GM19467 (cell line): ENCODE data around the gene TRAPPC1.

Source experiments
- ATAC-seq: cut with Tn5 transposase; IDR thresholded peaks from one replicate; pipeline ENCODE4 v1.9.1; 2021; ENCODE audit warnings: mild to moderate bottlenecking, moderate library complexity; ENCODE audit not compliant: unreplicated experiment

Gene TRAPPC1

GRCh38 chr17:7903154-7904103 is 28.3 kb downstream of the TRAPPC1 start:
- ATAC-seq = no peak

DNA sequence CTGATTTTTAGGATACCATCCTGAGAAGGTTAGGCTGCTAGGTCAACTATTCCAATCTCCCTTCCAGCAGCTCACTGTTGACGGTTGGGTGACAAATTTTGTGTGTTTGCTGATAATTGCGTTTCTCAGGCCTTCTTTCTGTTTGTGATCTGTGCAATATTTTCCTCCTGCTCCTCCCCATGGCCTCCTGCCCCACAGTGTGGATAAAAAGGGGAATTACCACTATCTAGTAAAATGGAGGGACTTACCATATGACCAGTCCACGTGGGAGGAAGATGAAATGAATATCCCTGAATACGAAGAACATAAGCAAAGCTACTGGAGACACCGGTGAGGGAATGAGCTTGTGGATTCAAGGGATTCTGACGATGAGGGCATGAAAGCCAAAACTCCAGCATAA is 34.0 kb downstream of the TRAPPC1 start:
- no peak for ATAC-seq

DNA sequence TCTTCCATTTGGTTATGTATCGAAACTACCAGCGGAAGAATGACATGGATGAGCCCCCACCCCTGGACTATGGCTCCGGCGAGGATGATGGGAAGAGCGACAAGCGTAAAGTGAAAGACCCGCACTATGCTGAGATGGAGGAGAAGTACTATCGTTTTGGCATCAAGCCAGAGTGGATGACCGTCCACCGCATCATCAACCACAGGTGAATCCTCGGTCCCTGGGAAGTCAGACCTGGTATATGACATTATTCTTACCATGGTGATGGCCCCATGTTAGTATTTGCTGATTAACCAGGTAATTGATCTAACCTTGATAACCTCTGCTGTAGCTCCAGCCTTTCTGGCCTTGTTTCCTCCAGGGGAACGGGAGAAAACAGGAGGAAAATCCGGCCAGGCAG is 34.7 kb downstream of the TRAPPC1 start:
- ATAC-seq = no peak

DNA sequence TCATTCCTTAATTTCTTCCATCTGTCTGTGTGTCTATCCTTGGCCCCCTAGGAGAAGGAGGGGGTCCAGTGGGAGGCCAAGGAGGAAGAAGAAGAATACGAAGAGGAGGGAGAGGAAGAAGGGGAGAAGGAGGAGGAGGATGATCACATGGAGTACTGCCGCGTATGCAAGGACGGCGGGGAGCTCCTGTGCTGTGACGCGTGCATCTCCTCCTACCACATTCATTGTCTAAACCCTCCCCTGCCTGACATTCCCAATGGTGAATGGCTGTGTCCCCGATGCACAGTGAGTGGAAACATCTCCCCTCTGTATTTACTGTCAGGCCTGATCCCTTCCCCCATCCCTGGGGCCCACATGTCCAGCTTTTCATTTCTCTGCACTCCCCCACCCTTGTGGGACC is 36.9 kb downstream of the TRAPPC1 start:
- ATAC-seq = no peak

- no peak for ATAC-seq
Observed at GRCh38 chr17:7894226-7894625, 37.5 kb downstream of the TRAPPC1 start.

DNA sequence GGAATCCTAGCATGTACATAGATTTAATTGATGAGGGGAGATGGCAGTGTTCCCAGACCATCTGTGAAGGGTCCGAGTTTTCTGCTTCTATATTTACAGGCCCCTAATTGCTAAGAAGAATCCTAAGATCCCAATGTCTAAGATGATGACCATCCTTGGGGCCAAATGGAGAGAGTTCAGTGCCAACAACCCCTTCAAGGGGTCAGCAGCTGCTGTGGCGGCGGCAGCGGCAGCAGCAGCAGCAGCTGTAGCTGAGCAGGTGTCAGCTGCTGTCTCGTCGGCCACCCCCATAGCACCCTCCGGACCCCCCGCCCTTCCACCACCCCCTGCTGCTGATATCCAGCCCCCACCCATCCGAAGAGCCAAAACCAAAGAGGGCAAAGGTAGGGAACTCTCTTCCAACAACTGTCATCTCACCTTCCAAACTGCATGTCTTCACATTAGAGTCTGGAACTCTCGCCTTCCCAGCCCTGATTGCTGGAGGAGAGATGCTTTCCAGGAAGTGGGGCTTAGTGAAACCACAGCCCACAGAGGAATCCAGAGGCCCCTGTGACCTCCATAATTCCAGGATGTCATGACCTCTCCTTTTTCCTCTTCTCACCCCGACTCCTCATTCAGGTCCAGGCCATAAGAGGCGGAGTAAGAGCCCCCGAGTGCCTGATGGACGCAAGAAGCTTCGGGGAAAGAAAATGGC is 38.4 kb downstream of the TRAPPC1 start:
- ATAC-seq = no peak

- ATAC-seq = no peak
Observed at GRCh38 chr17:7889166-7889955, 42.4 kb downstream of the TRAPPC1 start.

GRCh38 chr17:7888184-7888920 is 43.4 kb downstream of the TRAPPC1 start, which contains the start of gene CHD3:
Gene CHD3, plus strand, starts transcription at chr17:7888789. Its CDS starts 212 bp downstream, at chr17:7889001.
- no peak for ATAC-seq

DNA sequence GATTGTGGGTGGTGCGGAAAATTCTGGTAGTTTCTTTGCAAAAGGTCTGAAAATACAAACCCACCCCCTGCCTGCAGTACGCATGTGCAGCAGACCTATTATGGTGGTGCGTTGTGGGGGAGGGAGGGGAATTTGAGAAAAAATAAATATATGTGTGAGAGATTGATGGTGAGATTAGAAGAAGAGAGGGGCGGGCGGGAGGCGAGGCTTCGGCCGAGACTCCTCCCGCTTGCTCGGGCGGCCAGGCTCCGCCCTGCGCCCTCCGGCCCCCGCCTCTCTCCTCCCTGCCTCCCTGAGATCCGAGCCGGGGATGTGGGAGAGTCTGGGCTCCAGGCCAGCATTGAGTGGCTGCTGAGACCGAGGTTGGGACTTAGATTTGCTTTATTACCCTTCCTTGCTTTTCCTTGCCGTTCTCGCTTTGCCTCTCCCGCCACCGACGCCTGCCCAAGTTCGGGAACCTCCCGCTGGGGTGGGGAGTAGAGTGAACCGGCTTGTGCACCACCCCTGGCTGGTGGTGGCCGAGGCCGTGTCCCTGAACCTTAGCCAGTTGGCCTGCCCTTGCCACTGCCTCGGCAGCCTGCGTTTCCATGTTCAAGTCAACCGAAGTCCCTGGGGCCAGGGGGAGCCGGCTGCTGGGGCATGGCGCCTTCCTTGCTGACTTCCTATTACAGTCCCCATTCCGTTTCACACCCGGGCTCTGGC is 44.1 kb downstream of the TRAPPC1 start:
- no peak for ATAC-seq

GRCh38 chr17:7887038-7887481 is 44.7 kb downstream of the TRAPPC1 start:
- ATAC-seq = no peak

GRCh38 chr17:7886227-7887037 is 45.3 kb downstream of the TRAPPC1 start:
- no peak for ATAC-seq

GRCh38 chr17:7885367-7886226 is 46.1 kb downstream of the TRAPPC1 start:
- ATAC-seq = no peak

- no peak for ATAC-seq
Observed at GRCh38 chr17:7884581-7885366, 47.0 kb downstream of the TRAPPC1 start.

DNA sequence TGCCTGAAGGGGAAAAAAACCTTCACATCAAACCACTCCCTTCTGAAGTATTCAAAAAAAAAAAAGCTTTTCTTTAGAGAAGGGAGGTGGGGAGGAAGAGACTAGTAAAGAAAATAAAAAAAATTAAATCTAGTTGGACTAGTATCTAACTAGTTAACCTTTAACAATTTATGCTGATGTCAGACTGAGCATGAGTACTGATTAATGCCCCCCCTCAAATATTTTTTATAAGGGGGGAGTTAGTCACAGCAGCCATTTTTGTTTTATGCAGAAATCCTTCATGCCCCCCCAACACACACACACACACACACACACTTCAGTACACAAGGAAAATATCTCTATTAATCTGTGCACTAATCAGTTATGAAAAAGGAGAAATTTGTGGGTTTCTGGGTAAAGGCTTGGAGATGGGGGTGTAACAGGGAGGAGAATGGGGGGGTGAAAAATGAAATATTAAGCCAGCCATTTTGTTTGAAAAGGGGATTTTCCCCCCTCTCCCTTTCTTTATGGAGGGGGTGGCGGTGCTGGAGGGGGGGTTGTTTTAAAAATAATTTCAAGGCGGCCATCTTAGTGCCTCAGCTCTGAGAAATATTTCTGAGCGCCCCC is 47.9 kb downstream of the TRAPPC1 start:
- ATAC-seq = no peak

DNA sequence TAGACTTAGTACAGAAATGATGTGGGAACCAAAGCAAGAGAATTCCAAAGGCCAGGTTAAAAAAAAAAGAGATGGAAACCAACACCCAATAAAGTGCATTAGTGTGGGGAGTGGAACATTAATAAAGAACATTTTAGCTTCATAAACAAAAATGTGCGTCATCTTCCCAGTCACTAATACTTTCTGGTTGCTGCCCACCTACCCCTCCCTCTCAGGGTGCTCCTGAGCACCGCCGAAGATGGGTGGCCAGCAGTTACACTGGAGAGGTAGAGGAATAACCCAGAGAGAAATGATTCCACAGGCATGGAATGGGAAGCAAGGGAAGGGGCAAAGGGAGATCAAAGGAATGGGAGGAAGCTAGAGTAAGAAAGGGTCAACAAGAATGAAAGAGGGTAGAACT is 49.1 kb downstream of the TRAPPC1 start:
- ATAC-seq = no peak

DNA sequence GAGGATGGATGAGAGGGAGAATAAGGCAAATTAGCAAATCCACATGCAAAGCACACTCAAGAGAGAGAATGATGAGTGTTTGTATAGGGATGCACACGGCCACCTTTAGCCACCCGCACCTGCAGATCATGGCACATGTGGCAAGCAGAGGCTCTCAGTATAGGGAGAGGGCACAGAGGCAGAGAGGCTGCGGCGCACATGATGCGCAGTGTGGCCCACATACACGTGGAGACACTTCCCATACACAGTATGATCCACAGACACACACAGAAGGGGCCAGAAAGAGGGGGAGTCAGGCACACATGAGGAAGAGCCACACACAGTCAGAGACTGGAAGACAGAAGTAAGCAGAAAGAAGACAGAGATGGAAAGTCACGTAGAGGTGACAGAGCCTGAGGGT is 49.7 kb downstream of the TRAPPC1 start:
- ATAC-seq = no peak
